ENCODE measurements around the gene S100A4.
A peak's percentile ranks its signal among the peaks of the same experiment; 100 is the strongest.
"Not testable (repeated sequence)": the region's sequence is repeated elsewhere in the genome, so short reads cannot be mapped to it uniquely, and the experiment has no call there.

The S100A4 gene

DNA sequence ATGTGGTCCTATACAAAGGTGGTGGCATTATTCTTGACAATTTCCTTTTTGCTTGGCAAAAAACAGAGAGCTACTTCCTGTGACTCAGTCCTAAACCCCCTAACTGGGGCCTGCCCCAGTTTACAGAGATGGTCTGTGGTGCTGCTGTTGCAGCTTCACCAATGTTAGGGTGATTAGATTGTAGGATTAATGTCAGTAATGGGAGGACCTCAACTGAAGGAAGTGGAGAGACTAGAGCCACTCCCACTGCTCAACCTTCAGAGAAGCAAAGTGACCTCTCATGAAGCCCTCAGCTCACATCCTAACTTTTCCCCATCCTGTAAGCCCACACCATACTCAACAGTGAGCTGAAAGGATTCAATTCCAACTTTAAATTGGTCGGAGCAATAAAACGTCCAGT is 13.4 kb downstream of the S100A4 start:
- DNase-seq: peak; percentile 62

- DNase-seq: no peak
These were observed 14.0 kb downstream of the S100A4 start for GRCh38 chr1:153531638-153532037.

- DNase-seq: no peak
These were observed 17.9 kb downstream of the S100A4 start for GRCh38 chr1:153527683-153528040.

DNA sequence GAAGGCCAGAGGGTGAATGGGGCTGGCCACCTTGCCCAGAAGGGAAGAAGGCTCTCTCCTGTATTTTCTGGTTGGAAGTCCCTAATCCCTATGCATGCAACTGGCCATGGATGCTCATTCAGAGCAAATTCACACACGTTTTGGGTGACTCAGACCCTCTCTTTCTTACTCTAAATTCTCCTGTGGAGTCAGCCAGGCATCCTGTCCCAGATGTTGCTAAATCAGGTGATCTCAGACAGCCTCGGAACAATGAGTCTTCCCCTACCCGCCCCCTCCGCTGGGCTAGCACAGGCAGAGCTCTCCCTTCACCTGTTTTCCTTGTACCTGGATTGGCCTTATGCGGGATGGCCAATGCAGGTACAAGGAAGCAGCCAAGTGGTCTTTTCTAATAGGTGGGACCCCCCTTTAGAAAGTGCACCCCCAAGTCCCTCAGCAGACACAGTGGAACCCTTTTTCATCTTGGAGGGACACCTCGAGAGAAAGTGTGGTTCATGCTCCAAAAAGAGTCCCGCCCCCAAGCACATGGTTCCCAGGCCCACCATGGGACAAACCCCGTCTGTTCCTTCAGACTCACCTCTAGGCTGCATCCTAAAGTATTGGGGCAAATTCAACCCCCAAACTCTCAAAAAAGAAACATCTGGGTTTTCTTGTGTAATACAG is 18.5 kb downstream of the S100A4 start:
- no peak for DNase-seq

GRCh38 chr1:153526132-153526543 is 19.5 kb downstream of the S100A4 start:
- no peak for DNase-seq

DNA sequence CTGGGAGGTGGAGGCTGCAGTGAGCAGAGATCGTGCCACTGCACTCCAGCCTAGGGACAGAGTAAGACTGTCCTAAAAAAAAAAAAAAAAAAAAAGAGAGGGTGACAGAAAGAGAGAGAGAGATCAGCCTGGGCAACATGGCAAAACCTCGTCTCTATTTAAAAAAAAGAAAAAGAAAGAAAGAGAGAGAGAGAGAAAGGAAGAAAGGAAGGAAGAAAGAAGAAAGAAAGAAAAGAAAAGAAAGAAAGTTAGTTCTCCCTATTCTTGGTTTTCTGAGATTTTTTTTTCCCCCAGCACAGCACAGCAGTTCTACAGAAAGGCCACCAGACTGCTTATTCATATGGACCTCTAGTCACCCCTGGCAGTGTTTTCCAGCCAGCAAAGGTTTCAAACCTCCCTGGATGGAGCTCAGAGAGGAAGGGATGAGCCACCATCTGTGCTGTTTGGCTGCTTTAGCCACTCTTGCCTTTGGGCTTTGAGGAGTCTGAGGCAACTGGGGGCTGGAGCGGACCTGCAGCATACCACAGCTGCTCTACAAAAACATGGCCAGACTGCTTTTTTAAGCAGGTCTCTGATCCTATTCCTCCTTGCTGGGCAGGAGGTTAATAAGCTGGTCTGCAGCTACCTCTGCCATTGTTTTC is 20.4 kb downstream of the S100A4 start:
- no peak for DNase-seq

DNA sequence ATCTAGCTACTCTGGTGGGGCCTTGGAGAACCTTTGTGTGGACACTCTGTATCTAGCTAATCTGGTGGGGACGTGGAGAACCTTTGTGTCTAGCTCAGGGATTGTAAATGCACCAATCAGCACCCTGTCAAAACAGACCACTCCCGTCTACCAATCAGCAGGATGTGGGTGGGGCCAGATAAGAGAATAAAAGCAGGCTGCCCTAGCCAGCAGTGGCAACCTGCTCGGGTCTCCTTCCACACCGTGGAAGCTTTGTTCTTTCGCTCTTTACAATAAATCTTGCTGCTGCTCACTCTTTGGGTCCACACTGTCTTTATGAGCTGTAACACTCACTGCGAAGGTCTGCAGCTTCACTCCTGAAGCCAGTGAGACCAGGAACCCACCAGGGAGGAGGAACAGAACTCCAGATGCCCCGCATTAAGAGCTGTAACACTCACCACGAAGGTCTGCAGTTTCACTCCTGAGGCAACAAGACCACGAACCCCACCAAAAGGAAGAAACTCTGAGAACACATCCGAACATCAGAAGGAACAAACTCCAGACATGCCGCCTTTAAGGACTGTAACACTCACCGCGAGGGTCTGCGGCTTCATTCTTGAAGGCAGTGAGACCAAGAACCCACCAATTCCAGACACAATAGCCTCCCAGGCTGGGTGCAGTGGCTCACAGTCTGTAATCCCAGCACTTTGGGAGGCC is 23.1 kb downstream of the S100A4 start:
- not testable (repeated sequence) for DNase-seq

GRCh38 chr1:153521808-153522207 is 23.8 kb downstream of the S100A4 start:
- not testable (repeated sequence) for DNase-seq

DNA sequence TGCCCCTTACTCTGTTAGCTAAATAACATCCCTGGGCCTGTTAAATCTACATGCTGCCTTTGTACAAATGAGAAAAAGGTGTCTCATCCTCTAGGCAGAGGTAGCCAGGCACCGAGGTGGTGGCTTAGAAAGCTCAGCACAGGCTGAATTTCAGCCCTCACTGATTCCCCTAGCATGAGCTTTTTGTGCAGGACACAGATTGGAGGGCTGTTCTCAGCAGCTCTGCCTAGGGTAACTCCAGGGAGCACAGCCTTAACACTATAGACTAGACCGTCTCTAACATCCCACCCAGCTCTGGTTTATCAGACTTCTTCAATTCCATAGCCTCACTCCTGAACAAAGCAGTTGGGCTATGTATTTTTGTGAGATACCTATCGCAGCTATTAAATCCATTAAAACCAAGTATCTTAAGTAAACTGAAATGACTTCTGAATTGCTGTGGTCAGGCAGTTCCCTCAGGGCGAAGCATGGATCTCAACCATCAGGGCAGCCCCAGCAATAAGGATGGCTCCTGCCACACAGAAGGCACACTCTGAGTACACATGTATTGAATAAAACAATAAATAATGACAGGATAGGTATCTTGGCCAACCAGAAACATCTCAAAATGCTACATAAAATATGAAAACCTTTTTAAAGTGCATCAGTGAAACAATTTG is 24.7 kb downstream of the S100A4 start:
- no peak for DNase-seq

DNA sequence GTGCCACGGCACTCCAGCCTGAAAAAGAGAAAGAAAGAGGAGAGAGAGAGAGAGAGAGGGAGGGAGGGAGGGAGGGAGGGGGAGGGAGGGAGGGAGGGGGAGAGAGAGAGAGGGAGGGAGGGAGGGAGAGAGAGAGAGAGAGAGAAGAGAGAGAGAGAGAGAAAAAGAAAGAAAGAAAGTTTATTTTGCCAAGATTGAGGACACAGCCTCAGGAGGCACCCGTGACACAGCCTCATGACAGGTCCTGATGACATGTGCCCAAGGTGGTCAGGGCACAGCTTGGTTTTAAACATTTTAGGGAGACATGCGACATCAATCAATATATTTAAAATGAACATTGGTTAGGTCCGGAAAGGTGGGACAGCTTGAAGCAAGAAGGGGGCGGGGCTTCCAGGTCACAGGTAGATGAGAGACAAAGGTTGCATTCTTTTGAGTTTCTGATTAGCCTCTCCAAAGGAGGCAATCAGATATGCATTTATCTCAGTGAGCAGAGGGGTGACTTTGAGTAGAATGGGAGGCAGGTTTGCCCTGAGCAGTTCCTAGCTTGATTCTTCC is 25.4 kb downstream of the S100A4 start:
- DNase-seq: not testable (repeated sequence)

DNA sequence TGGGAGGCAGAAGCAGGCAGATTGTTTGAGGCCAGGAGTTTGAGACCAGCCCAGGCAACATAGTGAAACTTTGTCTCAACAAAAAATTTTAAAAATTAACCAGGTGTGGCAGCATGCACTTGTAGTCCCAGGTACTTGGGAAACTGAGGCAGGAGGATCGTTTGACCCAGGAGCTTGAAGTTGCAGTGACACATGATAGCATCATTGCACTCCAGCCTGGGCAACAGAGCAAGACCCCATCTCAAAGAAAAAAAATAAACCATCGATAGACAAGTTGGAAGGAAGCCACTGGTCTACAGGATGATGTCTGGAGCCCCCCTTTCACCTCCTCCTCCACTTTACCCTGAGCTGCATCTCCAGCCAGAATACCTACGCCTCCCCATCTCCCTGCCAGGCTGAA is 26.4 kb downstream of the S100A4 start:
- DNase-seq: no peak

DNA sequence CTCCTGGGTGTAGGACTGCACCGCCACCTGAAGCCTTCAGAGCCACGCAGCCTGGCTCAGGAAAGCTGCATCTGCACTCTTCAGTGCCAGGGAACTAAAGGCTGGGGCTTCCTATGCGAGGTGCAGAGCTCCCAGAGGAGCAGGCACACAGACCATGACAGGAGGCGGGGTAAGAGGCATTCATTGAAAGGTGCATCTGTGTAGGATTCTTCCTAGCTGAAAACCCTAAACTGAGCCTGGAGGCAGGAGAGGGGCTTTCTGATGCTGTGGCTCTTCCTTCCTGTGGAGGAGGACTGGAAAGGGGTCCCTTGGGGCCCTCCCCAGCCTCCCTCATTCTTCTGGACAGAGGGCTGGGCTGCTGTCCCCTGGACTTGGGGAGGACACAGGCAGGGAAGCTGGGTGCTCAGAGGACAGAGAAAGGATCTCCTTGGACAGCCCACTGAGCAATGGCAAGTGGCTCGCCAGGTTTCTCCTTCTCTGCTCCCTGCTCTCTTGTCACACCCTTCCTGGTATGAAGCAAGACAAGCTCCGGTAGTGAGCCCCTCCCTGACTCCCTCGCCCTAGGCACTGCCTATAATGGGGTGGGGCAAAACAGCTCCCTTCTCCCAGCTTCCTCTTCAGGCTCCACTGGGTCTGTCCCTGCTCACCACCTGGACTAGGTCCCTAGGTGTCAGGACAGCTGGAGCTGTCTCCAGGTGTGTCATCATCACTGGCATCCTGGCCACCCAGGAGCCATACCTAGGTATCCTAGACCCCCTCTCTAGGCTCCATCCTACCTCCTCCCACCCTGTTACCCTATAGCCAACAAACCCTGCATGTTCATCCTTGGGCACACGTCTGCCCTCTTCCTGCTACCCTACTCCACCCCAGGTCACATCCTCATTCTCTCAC is 29.9 kb downstream of the S100A4 start:
- no peak for DNase-seq

- no peak for DNase-seq
These were observed 31.9 kb downstream of the S100A4 start for GRCh38 chr1:153513666-153514065.

GRCh38 chr1:153513023-153513422 is 32.6 kb downstream of the S100A4 start:
- no peak for DNase-seq

- peak; percentile 82 for DNase-seq
These were observed 34.6 kb downstream of the S100A4 start for GRCh38 chr1:153510984-153511410.

DNA sequence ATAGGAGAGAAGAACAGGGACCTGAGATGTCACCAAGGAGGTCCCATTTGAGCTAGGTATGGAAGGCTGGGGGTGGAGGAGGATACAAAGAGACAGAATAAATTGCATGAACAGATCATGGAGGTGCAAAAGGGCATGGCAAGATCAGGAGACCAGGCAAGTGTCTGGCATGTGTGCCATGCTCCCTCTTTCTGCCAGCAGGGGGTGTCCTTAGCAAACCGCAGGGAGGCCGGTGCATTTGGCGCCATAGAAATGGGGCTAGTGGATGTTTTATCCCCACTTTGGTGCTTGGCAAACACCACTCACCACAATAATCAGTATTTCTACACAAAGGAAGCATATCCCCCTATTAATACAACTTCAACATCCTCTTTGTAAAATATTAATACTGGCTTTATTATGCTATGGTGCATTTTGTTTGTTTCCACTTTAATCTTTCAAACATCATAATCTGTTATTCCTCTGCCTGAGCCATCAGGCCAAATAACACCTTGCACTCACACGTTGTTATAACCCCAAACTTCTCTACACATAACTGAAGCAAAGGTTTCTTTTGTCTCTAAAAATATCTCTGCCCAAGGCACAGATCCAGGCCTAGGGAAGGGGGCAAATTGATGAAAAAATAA is 35.8 kb downstream of the S100A4 start:
- DNase-seq: peak; percentile 70

DNA sequence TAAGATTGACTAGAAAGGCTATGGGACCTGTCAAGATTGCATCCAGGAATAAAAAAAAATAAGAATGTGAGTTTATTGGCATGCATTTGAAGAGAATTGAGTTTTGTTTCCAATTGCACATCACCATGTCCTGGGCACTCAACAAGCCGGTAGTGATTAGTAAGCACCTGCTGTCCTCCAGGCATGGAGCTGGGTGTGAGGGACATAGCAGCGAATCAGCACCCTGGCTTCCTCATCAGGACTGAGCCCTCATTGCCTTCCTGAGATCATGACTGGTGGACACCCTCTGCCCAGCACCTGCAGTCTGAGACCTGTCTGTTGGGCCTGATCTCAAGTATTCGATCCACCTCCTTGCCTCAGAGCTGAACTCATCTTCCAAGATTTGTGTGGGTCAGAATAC is 36.6 kb downstream of the S100A4 start:
- DNase-seq: no peak

DNA sequence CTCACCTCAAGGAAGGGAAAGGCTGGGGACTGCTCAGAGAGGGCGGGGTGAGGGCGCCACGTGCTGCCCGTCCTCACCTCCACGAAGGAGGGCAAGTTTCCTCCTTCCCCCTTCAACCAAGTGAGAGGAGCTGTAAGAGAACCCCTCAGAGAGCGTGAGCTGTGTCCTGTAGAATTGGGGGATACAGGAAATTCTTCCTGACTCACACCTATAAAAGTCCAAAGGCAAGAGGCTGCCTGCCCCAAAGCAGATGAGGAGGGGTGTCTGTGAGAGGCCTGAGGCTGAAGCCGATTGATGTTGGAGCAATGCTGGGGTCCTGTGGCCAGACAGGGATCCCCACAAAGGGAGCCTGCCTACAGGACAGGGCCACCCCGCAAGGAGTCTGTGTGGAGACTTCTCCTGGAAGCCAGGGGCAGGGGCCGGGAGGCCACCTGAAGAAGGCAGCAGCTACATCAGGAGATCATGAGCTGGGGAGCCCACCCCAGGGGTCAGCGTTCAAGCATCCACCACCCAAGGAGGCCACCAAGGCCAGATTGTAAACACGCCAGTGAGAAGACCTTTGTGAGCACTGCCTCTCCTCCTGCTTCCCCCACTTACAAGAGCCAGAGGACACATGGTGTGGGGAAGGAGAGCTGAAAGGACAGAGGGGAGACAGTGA is 37.6 kb downstream of the S100A4 start:
- no peak for DNase-seq

DNA sequence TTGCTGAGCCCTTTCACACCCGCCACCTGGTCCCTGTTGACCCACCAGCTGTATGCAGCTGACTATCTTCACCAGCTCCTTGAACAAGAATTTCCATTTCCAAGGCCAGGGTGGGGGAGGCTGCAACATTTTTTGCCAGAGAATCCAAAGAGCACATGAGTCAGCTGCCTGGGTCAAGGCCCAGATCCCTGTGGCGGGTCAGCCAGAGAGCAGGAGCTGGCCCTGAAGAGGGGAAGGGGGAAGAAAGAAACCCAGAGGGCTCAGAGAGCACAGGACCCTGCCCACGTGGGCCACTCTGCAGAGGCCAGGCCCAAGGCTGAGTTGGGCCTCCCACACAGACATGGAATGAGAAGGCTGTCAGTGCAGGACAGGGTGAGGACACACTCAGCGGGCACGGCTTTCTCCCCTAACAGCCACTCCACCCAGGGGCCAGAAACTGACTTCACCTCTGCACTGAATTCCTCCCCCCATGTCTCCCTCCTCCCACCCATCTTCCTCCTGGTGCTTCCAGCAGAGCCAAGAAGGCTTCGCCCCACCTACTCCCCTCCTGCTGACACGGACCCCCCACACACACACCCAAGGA is 38.7 kb downstream of the S100A4 start:
- no peak for DNase-seq

GRCh38 chr1:153506386-153506785 is 39.2 kb downstream of the S100A4 start:
- no peak for DNase-seq

GRCh38 chr1:153505576-153505975 is 40.0 kb downstream of the S100A4 start:
- no peak for DNase-seq

All from CD4-positive, alpha-beta T cell treated with Interleukin-12 subunit alpha and Interleukin-12 subunit beta, for 1 hour (primary cell).